ENCODE data around the gene DEFB124.

The DEFB124 gene

DNA sequence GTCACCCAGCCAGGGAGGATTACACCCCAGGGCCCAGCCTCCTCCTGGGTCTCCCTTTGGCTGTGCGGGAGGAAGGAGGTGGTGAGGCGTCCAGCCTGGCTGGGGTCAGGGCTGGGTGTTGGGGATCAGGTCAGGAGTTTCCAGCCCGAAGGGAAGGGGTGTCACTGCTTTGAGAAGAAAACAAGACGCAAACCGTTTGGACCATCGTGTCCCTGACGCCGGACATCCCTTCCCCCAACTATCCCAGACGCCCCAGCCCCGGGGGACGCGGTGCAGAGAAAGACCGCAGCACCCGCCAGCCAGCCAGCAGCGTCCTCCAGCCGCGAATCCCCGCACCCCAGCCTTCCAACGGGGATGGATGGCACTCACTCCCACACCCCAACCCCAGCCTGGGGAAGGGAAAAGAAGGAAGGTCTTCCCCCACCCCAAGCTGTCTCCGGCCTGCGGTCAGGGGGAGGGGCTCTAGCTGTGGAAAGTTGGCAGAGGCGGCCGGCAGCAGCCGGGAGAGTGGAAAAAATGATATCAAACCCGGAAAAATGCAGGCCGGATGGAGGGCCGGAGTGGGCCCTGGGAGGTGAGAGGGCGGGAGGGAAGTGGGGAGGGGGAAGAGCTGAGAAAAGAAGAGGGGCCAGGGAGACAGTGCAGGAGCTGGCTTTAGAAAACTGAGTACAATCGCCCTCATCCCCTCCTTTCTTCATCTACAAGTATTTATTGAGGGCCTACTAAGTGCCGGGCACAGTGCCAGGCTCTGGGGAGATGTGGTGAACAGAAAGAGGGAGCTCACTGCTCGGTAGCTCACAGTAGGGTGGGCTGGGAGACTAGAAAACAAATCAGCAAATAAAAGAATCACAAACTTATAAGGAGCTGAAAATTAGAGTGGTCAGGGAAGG lies 10.8 kb upstream of the DEFB124 start:
- TF ChIP-seq, protein P1, sequence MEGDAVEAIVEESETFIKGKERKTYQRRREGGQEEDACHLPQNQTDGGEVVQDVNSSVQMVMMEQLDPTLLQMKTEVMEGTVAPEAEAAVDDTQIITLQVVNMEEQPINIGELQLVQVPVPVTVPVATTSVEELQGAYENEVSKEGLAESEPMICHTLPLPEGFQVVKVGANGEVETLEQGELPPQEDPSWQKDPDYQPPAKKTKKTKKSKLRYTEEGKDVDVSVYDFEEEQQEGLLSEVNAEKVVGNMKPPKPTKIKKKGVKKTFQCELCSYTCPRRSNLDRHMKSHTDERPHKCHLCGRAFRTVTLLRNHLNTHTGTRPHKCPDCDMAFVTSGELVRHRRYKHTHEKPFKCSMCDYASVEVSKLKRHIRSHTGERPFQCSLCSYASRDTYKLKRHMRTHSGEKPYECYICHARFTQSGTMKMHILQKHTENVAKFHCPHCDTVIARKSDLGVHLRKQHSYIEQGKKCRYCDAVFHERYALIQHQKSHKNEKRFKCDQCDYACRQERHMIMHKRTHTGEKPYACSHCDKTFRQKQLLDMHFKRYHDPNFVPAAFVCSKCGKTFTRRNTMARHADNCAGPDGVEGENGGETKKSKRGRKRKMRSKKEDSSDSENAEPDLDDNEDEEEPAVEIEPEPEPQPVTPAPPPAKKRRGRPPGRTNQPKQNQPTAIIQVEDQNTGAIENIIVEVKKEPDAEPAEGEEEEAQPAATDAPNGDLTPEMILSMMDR (IDR thresholded peaks at IDR 0.05): no peak
- TF ChIP-seq ZFX (IDR thresholded peaks at IDR 0.05; ENCODE audit: borderline replicate concordance): no peak
- no peak overlapping the region for H3K27ac ChIP-seq

DNA sequence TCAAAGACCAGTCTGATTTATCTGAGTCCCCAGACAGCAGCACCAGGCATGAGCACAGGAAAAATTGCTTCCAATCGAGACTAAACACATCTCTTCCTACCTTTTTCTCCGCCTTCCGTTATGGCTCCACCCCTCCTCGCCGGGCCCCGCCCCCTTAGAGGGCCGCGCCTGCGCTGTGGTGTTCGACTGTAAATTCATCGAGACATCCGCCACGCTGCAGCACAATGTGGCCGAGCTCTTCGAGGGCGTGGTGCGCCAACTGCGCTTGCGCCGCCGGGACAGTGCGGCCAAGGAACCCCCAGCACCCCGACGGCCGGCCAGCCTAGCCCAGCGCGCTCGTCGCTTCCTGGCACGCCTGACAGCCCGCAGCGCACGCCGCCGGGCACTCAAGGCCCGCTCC lies 9.1 kb upstream of the DEFB124 start:
- no peak overlapping the region for H3K27ac ChIP-seq
- TF ChIP-seq, protein P1 (IDR thresholded peaks at IDR 0.05): no peak
- no peak for TF ChIP-seq ZFX (IDR thresholded peaks at IDR 0.05; ENCODE audit: borderline replicate concordance)

DNA sequence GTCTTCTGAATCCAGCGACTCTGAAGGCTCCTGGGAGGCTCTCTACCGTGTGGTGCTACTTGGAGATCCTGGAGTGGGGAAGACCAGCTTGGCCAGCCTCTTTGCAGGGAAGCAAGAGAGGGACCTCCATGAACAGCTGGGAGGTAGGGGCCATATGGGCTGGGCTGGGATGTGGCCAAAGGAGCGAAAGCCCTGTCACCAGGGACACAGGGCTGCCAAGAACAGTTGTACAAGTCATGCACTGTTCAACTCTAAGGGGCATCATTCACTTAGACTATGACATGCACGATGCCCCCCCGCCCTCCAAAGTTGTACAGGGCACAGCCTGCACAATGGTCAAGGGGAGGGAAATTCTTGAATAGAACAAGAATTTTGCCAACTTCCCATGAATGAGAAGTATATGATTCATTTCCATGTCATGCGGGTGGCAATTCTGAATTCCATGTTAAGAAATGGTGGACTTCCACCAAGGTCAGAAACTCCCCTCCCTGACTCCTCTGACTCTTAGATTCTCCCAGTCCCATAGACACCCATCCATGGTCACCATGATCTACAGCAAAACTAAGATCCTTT lies 1.8 kb upstream of the DEFB124 start:
- H3K27ac ChIP-seq: no peak overlapping the region
- TF ChIP-seq, protein P1 (IDR thresholded peaks at IDR 0.05): no peak
- no peak for TF ChIP-seq ZFX (IDR thresholded peaks at IDR 0.05; ENCODE audit: borderline replicate concordance)

DNA sequence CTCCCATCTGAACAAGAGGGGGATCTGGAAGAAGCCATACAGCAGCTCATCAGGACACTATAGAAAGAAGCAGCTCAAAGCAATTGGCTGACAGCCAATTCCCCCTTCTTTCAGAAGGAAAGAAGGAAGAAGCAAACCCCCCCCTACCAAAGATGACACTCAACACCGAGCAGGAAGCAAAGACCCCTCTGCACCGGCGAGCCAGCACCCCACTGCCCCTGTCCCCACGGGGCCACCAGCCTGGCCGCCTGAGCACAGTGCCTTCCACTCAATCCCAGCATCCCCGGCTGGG lies 1.3 kb upstream of the DEFB124 start:
- H3K27ac ChIP-seq: no peak overlapping the region
- TF ChIP-seq, protein P1 (IDR thresholded peaks at IDR 0.05): no peak
- TF ChIP-seq ZFX (IDR thresholded peaks at IDR 0.05; ENCODE audit: borderline replicate concordance): no peak

DNA sequence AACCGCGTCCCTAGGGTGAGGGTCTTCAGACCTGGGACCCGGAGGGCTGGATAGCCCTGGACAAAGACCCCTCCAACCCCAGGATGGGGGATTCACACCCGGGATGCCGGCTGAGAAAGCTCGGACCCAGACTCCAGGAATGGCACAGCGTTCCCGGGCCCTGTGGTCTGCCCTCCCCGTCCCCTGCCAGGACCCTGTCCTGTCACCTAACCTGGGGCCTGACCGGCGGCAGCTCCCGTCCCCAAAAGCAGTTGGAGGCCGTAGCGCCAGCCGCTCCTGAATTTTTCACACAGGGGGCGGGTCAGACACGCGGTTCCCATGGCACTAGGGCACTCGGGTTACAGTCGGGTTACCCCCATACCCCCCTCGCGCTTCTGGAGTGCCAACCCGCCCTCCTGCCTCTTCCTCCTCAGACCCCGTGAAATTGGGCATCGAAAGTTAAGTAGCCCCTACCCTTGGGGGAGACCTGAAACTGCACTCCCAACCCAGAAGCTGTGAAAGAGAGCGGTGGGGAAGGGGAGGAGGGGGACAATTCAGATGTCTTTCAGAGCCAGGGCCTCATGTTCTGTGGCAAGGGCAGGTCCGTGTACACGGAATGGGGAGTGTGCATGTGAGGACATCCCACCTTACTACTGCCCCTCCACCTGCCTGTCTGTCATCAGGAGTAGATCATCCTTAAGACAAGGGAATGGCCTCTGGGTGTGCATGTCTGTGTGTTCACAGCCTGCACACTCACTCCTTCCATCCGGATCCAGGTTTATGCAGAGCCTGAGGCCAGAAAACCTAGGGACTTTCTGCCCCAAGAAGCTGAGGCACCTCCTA lies 756 bp upstream of the DEFB124 start:
- no peak overlapping the region for H3K27ac ChIP-seq
- TF ChIP-seq, protein P1 (IDR thresholded peaks at IDR 0.05): no peak
- TF ChIP-seq ZFX (IDR thresholded peaks at IDR 0.05; ENCODE audit: borderline replicate concordance): no peak

DNA sequence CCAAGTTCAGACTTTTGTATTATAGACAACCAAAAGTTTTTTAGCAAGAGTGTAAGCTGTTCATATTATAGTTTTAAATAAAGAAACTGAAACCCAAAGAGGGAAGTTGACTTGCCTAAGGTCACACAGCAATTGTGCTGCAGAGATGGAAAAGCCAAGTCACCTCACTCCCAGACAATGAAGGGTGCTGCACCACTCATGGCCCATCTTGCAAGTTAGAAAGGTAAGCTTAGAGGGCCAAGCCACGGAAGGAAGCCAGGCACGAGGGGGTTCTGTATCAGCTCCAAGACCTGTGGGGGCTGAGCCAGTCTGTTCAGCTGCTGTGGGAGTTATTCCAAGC lies 860 bp downstream of the DEFB124 start:
- TF ChIP-seq, protein P1 (IDR thresholded peaks at IDR 0.05): no peak
- TF ChIP-seq ZFX (IDR thresholded peaks at IDR 0.05; ENCODE audit: borderline replicate concordance): no peak
- H3K27ac ChIP-seq: no peak overlapping the region

Data from 22Rv1 (cell line).